OCI-LY3 (cell line): ENCODE results near the gene ISYNA1.
A peak's percentile ranks its signal among the peaks of the same experiment; 100 is the strongest.

ENCODE experiments used
- H2AFZ ChIP-seq: fragments of 200-600, 300-600 bp; shearing (Covaris generic); 2 replicates; pipeline ENCODE4 v1.6.0; 2014; ENCODE audit warnings: antibody characterized with exemption, low read depth, low read length
- H3K27ac ChIP-seq: fragments of 200-600, 300-600 bp; sonication (generic); 2 replicates; pipeline ENCODE4 v1.5.1; 2014; ENCODE audit warnings: mild to moderate bottlenecking, low read length, moderate library complexity, mixed read lengths
- H3K27me3 ChIP-seq: fragments of 200-600, 300-600 bp; sonication (generic); 2 replicates; pipeline ENCODE4 v1.6.1; 2014; ENCODE audit warnings: low read depth, low read length, mixed read lengths
- H3K36me3 ChIP-seq: fragments of 200-600, 300-600 bp; sonication (generic); replicated peaks from 2 replicates; pipeline ENCODE3; 2014; ENCODE audit warnings: low read depth, low read length, mixed read lengths
- H3K4me1 ChIP-seq: fragments of 300-600, 200-600 bp; sonication (generic); 2 replicates; pipeline ENCODE4 v1.6.1; 2014; ENCODE audit warnings: low read length, mixed read lengths
- H3K4me2 ChIP-seq: fragments of 200-600, 300-600 bp; sonication (generic); 2 replicates; pipeline ENCODE4 v1.6.1; 2014; ENCODE audit warnings: low read length, mixed read lengths
- H3K4me3 ChIP-seq: fragments of 300-600, 200-600 bp; sonication (generic); 2 replicates; pipeline ENCODE4 v1.5.1; 2014; ENCODE audit warnings: antibody characterized with exemption, mild to moderate bottlenecking, low read length, moderate library complexity
- H3K79me2 ChIP-seq: fragments of 300-600, 200-600 bp; shearing (Covaris generic); 2 replicates; pipeline ENCODE4 v1.6.1; 2014; ENCODE audit warnings: mild to moderate bottlenecking, low read length, mixed read lengths
- H3K9ac ChIP-seq: fragments of 300-600, 200-600 bp; shearing (Covaris generic); 2 replicates; pipeline ENCODE4 v1.6.0; 2014; ENCODE audit warnings: mild to moderate bottlenecking, low read length, moderate library complexity
- H3K9me3 ChIP-seq: fragments of 200-600, 300-600 bp; shearing (Covaris generic); 2 replicates; pipeline ENCODE4 v1.6.1; 2014; ENCODE audit warnings: low read length, mixed read lengths; ENCODE audit not compliant: insufficient read depth
- H4K20me1 ChIP-seq: fragments of 200-600, 300-600 bp; sonication (generic); 2 replicates; pipeline ENCODE4 v1.6.1; 2016; ENCODE audit warnings: low read length, mixed read lengths; ENCODE audit not compliant: insufficient read depth
- CTCF ChIP-seq: fragments of 200-600, 300-600 bp; sonication (generic); IDR thresholded peaks from 2 replicates; pipeline ENCODE4 v1.5.1; 2014; ENCODE audit warnings: antibody characterized with exemption, low read length, low read depth
- EZH2phosphoT487 ChIP-seq: fragments of 200-600 bp; shearing (Covaris generic); IDR thresholded peaks from 2 replicates; pipeline ENCODE4 v1.6.1; 2018; ENCODE audit warnings: antibody characterized with exemption, mixed run types, low read depth

ISYNA1 gene

GRCh38 chr19:18437491-18438330 lies at the start of gene ISYNA1:
ISYNA1 (minus strand) TSS chr19:18438133; CDS start chr19:18437979, 154 bp downstream.
- H3K4me1 ChIP-seq: peaks cover 19% of the 10 kb centered on the region
- no peak within 1 kb of the TSS for H2AFZ ChIP-seq
- TF ChIP-seq CTCF (no peak), EZH2phosphoT487 (no peak)

GRCh38 chr19:18486746-18487145 lies 48.8 kb upstream of the ISYNA1 start:
- no peaks in the 10 kb centered on the region for H3K27me3 ChIP-seq
- no peak overlapping the region for H3K4me2 ChIP-seq
- H3K4me1 ChIP-seq: no peaks in the 10 kb centered on the region
- H3K4me3 ChIP-seq: no peak overlapping the region
- no peaks in the 10 kb centered on the region for H3K9me3 ChIP-seq
- H3K79me2 ChIP-seq: peaks cover 96% of the 10 kb centered on the region
- H2AFZ ChIP-seq: no peak overlapping the region
- TF ChIP-seq CTCF (no peak), EZH2phosphoT487 (no peak)
- no peak overlapping the region for H3K27ac ChIP-seq
- peaks cover 93% of the 10 kb centered on the region for H4K20me1 ChIP-seq
- no peaks in the 10 kb centered on the region for H3K36me3 ChIP-seq
- H3K9ac ChIP-seq: no peak overlapping the region

More at GRCh38 chr19:18437491-18438330, at the start of gene ISYNA1:
- Histone ChIP-seq H3K27ac (peak within 1 kb of the TSS; percentile 48), H3K9ac (no peak within 1 kb of the TSS), H4K20me1 (peaks cover 25% of the 10 kb centered on the region; the same call in 1 of the 2 replicates), H3K79me2 (peaks cover 6% of the 10 kb centered on the region; the same call in 1 of the 2 replicates), H3K36me3 (peaks cover 17% of the 10 kb centered on the region), H3K4me3 (no peak within 1 kb of the TSS), H3K4me2 (no peak within 1 kb of the TSS), H3K9me3 (no peaks in the 10 kb centered on the region), H3K27me3 (no peaks in the 10 kb centered on the region)

- TF ChIP-seq CTCF: no peak
- TF ChIP-seq EZH2phosphoT487: no peak
- H3K79me2 ChIP-seq: peaks cover 98% of the 10 kb centered on the region
- no peak overlapping the region for H3K4me3 ChIP-seq
- H4K20me1 ChIP-seq: peaks cover 94% of the 10 kb centered on the region
- no peak overlapping the region for H3K27ac ChIP-seq
- no peak overlapping the region for H3K9ac ChIP-seq
- H3K27me3 ChIP-seq: no peaks in the 10 kb centered on the region
- no peaks in the 10 kb centered on the region for H3K36me3 ChIP-seq
- no peak overlapping the region for H2AFZ ChIP-seq
- peaks cover 2% of the 10 kb centered on the region; the same call in 1 of the 2 replicates for H3K4me1 ChIP-seq
- H3K4me2 ChIP-seq: no peak overlapping the region
- H3K9me3 ChIP-seq: no peaks in the 10 kb centered on the region
Observed at GRCh38 chr19:18484992-18485391, 47.1 kb upstream of the ISYNA1 start.

GRCh38 chr19:18483119-18483890 lies 45.4 kb upstream of the ISYNA1 start:
- H3K4me2 ChIP-seq: no peak overlapping the region
- no peak for TF ChIP-seq EZH2phosphoT487
- no peak for TF ChIP-seq CTCF
- no peak overlapping the region for H2AFZ ChIP-seq
- H3K9me3 ChIP-seq: no peaks in the 10 kb centered on the region
- H3K36me3 ChIP-seq: no peaks in the 10 kb centered on the region
- H3K4me3 ChIP-seq: no peak overlapping the region
- peaks cover 93% of the 10 kb centered on the region for H4K20me1 ChIP-seq
- H3K27ac ChIP-seq: no peak overlapping the region
- H3K4me1 ChIP-seq: peaks cover 19% of the 10 kb centered on the region
- H3K27me3 ChIP-seq: no peaks in the 10 kb centered on the region
- H3K79me2 ChIP-seq: peaks cover 98% of the 10 kb centered on the region
- H3K9ac ChIP-seq: no peak overlapping the region
